ENCODE measurements around the gene TEDC1.

Gene TEDC1, protein sequence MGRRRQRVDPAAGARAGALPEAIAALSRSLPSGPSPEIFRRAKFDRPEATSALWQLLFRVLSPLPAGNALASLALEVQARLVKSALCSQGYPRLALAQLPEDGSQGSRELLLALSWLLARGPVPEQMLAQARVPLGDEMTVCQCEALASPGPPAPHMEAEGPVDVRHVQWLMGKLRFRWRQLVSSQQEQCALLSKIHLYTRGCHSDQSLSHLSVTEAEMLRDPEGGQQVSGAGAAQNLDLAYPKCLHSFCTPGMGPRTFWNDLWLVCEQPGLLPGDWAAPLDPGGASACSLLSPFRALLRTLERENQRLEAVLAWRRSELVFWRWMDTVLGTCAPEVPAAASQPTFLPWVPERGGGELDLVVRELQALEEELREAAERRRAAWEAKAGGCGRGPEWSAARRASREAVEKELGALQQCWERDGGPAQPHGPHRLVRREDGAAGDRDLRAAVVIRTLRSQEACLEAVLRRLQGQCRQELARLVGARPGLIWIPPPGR

DNA sequence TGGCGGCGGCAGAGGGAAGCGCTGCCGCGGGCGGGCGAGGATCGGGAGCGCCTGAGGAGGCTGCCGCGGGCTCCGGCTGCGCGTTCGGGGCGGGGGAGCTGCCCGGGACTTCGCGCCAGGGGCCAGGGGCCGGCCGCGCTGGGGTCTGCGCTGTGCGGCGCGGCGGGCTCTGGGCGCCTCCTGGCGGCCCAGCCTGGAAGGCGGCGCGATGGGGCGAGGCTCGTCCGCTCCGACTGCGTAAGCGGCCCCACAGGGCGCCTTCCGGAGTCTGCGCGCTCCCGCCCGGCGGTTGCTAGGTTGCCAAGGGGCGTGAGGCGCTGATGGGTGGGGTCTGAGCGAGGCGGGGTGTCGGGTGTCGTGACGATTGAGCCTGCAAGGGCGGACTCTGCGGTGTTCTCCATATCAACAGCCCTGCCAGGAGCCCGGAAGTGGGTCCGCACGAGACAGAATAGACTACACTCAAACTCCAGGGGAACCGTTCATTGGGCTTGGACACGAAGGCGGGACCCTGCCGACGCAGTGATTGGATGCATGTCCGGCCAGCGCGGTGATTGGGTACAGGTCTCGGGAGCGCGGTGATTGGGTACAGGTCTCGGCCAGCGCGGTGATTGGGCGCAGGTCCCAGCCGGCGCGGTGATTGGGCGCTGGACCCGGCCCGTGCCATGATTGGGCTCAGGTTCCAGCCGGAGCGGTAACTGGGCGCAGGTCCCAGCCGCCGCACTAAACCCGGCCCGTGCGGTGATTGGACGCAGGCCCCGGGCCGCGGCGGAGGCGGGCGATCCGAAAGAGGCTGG, at the start of gene TEDC1:
TEDC1 (plus strand) TSS at position 675 of the 794 bp plus-strand sequence. CDS start 130 bp downstream, outside the sequence.
- DNase-seq: peak; percentile 100

GRCh38 chr14:105442125-105442524, 48.9 kb upstream of the TEDC1 start:
- DNase-seq: no peak

GRCh38 chr14:105442834-105443233, 48.2 kb upstream of the TEDC1 start:
- DNase-seq: no peak

GRCh38 chr14:105444859-105445258, 46.2 kb upstream of the TEDC1 start:
- no peak for DNase-seq

GRCh38 chr14:105445290-105445689, 45.8 kb upstream of the TEDC1 start:
- no peak for DNase-seq

GRCh38 chr14:105445901-105446845, 44.9 kb upstream of the TEDC1 start:
- no peak for DNase-seq

DNA sequence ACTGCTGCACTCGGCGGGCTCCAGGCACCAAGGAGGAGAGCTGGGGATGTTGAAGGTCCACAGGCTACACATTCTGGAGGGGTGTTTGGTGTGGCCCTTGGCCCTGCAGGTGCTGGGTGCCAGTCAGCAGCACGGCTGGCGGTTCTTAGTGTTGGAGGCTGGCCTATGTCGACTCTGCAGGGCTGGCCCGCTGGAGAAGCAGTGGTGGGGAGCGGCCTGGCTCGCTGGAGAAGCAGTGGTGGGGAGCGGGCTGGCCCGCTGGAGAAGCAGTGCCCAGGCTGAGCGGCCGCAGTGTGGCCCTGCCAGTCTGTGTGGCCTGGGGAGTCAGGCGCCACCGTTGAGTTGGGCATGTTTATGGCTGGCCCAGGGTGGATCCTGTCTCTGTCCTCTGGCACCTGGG, 44.1 kb upstream of the TEDC1 start:
- no peak for DNase-seq

- no peak for DNase-seq
Measured at GRCh38 chr14:105447651-105448640, 43.1 kb upstream of the TEDC1 start.

GRCh38 chr14:105448706-105449111, 42.3 kb upstream of the TEDC1 start:
- DNase-seq: no peak

DNA sequence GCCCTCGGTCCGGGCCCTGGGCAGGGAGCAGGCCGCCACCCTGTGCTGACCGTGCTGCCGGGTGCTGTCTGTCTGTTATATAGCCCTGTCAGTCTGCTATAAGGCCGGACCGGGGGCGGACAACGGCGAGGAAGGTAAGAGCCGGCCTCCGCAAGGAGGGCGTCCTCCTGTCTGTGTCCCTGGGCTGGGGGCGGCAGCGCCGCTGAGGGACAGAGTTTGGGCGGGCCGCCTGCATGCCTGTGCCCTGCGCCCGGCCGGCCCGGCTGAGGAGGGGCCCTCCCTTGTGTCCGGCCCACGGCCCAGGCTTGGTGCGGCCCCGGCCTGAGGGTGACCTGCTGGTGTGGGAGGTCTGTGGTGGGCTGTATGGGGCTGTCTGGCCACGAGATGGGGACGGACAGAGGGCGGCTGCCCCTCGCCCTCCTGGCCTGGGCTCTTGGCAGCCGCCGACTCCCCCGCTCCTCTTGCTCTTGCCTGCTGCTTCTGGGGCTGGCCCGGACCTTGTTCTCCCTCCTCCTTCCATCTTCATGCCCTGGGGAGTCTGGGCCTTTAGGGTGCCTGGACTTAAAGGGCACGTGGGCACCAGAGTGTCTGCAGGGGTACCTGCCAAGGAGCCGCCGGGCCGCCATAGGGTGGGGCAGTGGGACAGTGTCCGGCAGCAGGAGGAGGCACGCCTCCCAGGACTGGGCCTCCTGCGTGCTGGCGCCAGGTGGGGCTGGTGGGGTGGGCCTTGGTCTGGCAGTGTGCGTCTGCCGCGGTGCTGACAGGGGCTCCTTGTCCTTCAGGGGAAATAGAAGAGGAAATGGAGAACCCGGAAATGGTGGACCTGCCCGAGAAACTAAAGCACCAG, 41.5 kb upstream of the TEDC1 start:
- DNase-seq: no peak

- no peak for DNase-seq
Measured at GRCh38 chr14:105450123-105450505, 40.9 kb upstream of the TEDC1 start.

DNA sequence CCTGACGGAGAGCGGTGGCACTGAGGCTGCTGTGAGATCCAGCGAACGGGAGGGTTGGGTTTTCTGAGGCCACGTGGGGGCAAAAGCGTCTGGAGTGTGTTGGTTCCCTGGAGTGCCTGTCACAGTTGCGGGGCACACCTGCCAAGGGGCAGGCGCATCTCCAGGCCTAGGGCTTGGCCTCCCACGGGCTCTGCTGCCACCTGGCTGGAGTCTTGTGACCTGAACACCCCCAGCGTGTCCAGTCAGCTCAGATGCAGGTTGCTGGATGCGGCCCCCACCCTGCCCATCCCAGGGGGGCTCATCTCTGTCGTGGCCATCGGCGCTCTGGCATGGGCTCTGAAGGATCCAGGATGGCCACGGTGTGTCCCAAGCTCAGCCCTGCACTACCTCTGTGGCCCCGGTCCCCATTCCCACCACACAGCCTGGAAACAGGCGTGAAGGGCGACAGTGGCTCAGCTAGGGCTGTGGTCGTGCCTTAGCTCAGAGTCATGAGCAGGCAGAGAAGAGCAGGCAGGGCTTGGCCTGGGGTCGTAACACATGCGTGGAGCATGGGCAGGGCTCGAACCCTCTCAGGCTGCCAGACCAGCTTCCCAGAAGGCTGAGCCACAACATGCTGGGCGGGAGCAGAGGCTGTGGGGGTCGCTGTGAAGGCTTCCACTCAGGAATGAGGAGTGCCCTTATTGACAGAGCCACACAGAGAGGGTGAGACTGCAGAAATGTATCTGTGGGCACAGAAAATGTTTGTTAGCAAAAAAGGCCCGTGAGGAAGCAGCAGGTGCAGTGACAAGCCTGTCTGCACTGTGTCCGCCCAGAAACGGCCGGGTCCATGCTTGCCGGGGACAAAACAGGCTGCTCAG, 40.0 kb upstream of the TEDC1 start:
- DNase-seq: no peak

- no peak for DNase-seq
Measured at GRCh38 chr14:105452963-105453362, 38.1 kb upstream of the TEDC1 start.

DNA sequence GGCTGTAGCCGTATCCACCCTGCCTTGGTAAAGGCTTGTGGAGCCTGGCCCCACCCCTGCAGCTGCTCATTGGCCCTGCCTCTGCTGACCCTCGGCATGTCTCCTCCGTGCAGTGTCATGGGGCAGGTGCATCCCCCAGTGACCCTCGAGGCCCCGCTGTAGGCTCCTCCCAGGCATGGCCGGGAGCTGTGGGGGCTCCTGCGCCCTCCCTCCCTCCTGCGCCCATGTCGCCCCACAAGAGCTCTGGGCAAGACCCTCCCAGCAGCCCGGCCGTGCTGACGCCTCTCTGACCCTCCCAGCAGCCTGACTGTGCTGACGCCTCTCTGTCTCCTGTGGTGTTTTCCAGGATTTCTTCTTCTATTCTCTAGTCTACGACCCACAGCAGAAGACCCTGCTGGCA, 37.2 kb upstream of the TEDC1 start:
- DNase-seq: no peak

DNA sequence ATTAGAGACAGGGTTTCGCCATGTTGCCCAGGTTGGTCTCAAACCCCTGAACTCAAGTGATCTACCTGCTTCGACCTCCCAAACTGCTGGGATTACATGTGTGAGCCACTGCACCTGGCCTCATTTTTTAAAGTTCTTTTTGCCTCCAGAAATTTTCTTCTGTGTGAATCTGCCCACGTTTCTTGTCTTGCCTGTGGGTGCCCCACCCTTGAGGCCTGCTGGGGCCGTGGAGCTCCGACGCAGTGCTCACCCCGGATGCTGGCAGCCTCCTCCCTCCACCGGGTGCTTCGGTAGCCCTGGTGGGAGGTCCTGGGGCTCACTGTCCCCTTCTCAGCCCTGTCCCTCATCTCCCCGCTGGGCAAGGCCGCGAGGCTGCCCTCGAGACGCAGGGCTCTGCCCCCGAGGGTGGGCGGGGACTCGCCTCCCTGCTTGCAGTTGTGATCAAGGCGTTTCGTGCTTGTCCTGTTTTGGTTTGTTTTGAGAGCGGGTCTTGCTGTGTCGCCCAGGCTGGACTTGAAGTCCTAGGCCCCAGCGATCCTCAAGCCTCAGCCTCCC, 35.9 kb upstream of the TEDC1 start:
- no peak for DNase-seq

GRCh38 chr14:105455766-105456660, 35.0 kb upstream of the TEDC1 start:
- DNase-seq: no peak

GRCh38 chr14:105456736-105457617, 34.1 kb upstream of the TEDC1 start:
- no peak for DNase-seq

Measured in NCI-H1105 treated with DMSO at 0.1 percent for 48 hours (cell line).